ENCODE data around the gene ABCD4.

DNA sequence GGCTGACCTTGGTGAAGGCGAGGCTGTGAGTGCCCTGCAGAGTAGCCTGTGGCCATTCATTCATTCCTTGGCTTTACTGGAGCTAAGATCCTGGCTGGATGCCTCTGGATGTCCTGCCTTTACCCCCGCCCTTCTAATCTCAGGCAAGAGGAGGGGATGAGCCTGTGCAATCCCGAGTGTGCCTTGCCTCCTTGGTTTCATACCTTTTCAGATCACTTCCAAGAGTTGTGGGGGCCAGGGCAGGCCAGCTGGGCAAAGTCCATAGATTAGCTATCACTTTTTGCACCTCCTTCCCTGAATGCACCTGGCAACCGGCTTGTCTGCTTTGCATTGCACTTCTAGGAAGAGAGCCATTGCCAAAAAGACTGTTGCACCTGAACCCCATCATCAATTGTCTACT lies 47.0 kb upstream of the ABCD4 start:
- TF ChIP-seq EZH2 (IDR thresholded peaks at IDR 0.05; ENCODE audit: borderline replicate concordance, low read depth, low read length, severe bottlenecking) (no peak), POLR2A (IDR thresholded peaks at IDR 0.05; ENCODE audit: low read depth, low read length) (no peak)
